ENCODE measurements around the gene LAX1.
"Not testable (repeated sequence)": the region's sequence is repeated elsewhere in the genome, so short reads cannot be mapped to it uniquely, and the experiment has no call there.

Gene LAX1

GRCh38 chr1:203751051-203751450 is 13.9 kb upstream of the LAX1 start:
- H2AFZ ChIP-seq (ENCODE audit: low read length, unreplicated experiment): no peak overlapping the region
- no peak overlapping the region for H3K27ac ChIP-seq (ENCODE audit: low read depth, low read length)
- no peaks in the 10 kb centered on the region for H3K27me3 ChIP-seq (ENCODE audit: insufficient read depth, low read length)
- H3K36me3 ChIP-seq (ENCODE audit: insufficient read depth, low read length): no peaks in the 10 kb centered on the region
- H3K79me2 ChIP-seq (ENCODE audit: control insufficient read depth, insufficient read depth, low read length, unreplicated experiment): no peaks in the 10 kb centered on the region
- H3K4me1 ChIP-seq (ENCODE audit: control insufficient read depth, insufficient read depth, low read length, unreplicated experiment): peaks cover 3% of the 10 kb centered on the region
- no peak overlapping the region for H3K4me3 ChIP-seq (ENCODE audit: low read depth, low read length)

DNA sequence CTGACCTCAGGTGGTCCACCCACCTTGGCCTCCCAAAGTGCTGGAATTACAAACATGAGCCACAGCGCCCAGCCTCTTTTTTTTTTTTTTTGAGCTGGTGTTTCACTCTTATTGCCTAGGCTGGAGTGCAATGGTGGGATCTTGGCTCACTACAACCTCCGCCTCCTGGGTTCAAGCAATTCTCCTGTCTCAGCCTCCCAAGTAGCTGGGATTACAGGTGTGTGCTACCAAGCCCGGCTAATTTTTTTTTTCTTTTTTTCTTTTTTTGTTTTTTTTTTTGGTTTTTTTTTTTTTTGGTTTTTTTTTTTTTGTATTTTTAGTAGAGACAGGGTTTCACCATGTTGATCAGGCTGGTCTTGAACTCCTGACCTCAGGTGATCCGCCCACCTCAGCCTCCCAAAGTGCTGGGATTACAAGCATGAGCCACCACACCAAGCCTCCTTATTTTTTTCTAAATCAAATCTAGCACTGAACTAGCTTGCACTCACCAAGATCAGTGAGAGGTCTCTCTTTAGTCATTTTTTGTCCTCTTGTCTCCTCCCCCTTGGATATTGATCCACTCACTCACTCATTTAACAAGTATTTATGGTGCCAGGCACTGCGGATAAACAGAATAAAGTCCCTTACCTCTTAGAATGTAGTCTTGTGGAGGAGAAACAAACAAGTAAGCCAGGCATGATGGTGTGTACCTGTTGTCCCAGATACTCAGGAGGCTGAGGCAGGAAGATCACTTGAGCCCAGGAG is 13.2 kb upstream of the LAX1 start:
- not testable (repeated sequence) for H3K27me3 ChIP-seq (ENCODE audit: insufficient read depth, low read length); H3K4me3 ChIP-seq (ENCODE audit: low read depth, low read length); H3K4me1 ChIP-seq (ENCODE audit: control insufficient read depth, insufficient read depth, low read length, unreplicated experiment); H3K36me3 ChIP-seq (ENCODE audit: insufficient read depth, low read length); H3K27ac ChIP-seq (ENCODE audit: low read depth, low read length); H3K79me2 ChIP-seq (ENCODE audit: control insufficient read depth, insufficient read depth, low read length, unreplicated experiment); H2AFZ ChIP-seq (ENCODE audit: low read length, unreplicated experiment)

DNA sequence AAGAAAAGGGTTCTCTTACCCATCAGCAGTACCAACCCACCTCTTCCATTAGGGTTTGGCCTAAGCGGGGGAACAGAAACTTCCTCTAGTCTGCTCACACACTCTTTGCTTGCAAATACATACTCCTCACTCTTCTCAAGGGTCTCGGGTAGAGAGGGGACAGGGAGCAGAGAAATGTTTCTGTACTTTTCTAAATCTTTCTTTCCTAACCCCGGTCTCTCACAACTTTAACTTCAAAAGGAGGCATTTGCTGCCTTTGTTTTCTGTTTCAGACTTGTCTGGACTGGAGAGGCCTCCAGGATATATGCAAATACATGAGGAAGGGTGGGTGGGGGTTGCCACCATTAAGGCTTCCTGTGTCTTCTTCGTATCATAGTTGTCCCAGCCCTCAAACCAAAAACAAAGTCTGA is 10.5 kb upstream of the LAX1 start:
- H2AFZ ChIP-seq (ENCODE audit: low read length, unreplicated experiment): no peak overlapping the region
- no peak overlapping the region for H3K27ac ChIP-seq (ENCODE audit: low read depth, low read length)
- H3K4me1 ChIP-seq (ENCODE audit: control insufficient read depth, insufficient read depth, low read length, unreplicated experiment): peaks cover 7% of the 10 kb centered on the region
- no peaks in the 10 kb centered on the region for H3K27me3 ChIP-seq (ENCODE audit: insufficient read depth, low read length)
- no peak overlapping the region for H3K4me3 ChIP-seq (ENCODE audit: low read depth, low read length)
- H3K79me2 ChIP-seq (ENCODE audit: control insufficient read depth, insufficient read depth, low read length, unreplicated experiment): no peaks in the 10 kb centered on the region
- H3K36me3 ChIP-seq (ENCODE audit: insufficient read depth, low read length): no peaks in the 10 kb centered on the region

GRCh38 chr1:203756036-203756435 is 8.9 kb upstream of the LAX1 start:
- Histone ChIP-seq H3K4me1 (ENCODE audit: control insufficient read depth, insufficient read depth, low read length, unreplicated experiment) (peaks cover 7% of the 10 kb centered on the region), H2AFZ (ENCODE audit: low read length, unreplicated experiment) (no peak overlapping the region), H3K27me3 (ENCODE audit: insufficient read depth, low read length) (no peaks in the 10 kb centered on the region)

GRCh38 chr1:203758749-203759148 is 6.2 kb upstream of the LAX1 start:
- not testable (repeated sequence) for H3K36me3 ChIP-seq (ENCODE audit: insufficient read depth, low read length); H3K27me3 ChIP-seq (ENCODE audit: insufficient read depth, low read length); H3K4me3 ChIP-seq (ENCODE audit: low read depth, low read length); H3K27ac ChIP-seq (ENCODE audit: low read depth, low read length); H2AFZ ChIP-seq (ENCODE audit: low read length, unreplicated experiment); H3K79me2 ChIP-seq (ENCODE audit: control insufficient read depth, insufficient read depth, low read length, unreplicated experiment); H3K4me1 ChIP-seq (ENCODE audit: control insufficient read depth, insufficient read depth, low read length, unreplicated experiment)

More at GRCh38 chr1:203756036-203756435, 8.9 kb upstream of the LAX1 start:
- H3K27ac ChIP-seq (ENCODE audit: low read depth, low read length): no peak overlapping the region
- no peak overlapping the region for H3K4me3 ChIP-seq (ENCODE audit: low read depth, low read length)
- H3K79me2 ChIP-seq (ENCODE audit: control insufficient read depth, insufficient read depth, low read length, unreplicated experiment): no peaks in the 10 kb centered on the region
- H3K36me3 ChIP-seq (ENCODE audit: insufficient read depth, low read length): no peaks in the 10 kb centered on the region

DNA sequence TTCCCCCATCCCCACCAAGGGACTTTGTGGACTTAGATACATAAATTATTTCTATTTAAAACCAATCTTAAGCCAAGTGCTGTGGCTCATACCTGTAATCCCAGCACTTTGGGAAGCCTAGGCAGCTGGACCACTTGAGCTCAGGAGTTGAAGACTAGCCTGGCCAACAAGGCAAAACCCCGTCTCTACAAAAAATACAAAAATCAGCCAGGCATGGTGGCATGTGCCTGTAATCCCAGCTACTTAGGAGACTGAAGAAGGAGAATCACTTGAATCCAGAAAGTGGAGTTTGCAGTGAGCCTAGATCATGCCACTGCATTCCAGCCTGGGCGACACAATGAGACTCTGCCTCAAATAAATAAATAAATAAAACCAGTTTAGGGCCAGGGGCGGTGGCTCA is 4.5 kb upstream of the LAX1 start:
- no peaks in the 10 kb centered on the region for H3K79me2 ChIP-seq (ENCODE audit: control insufficient read depth, insufficient read depth, low read length, unreplicated experiment)
- H3K36me3 ChIP-seq (ENCODE audit: insufficient read depth, low read length): no peaks in the 10 kb centered on the region
- H2AFZ ChIP-seq (ENCODE audit: low read length, unreplicated experiment): no peak overlapping the region
- H3K27ac ChIP-seq (ENCODE audit: low read depth, low read length): no peak overlapping the region
- peaks cover 11% of the 10 kb centered on the region; the same call in 1 of the 2 replicates for H3K27me3 ChIP-seq (ENCODE audit: insufficient read depth, low read length)
- H3K4me3 ChIP-seq (ENCODE audit: low read depth, low read length): no peak overlapping the region
- peaks cover 7% of the 10 kb centered on the region for H3K4me1 ChIP-seq (ENCODE audit: control insufficient read depth, insufficient read depth, low read length, unreplicated experiment)

GRCh38 chr1:203761958-203762357 is 3.0 kb upstream of the LAX1 start:
- H3K4me3 ChIP-seq (ENCODE audit: low read depth, low read length); H3K27ac ChIP-seq (ENCODE audit: low read depth, low read length); H3K4me1 ChIP-seq (ENCODE audit: control insufficient read depth, insufficient read depth, low read length, unreplicated experiment); H3K79me2 ChIP-seq (ENCODE audit: control insufficient read depth, insufficient read depth, low read length, unreplicated experiment); H3K36me3 ChIP-seq (ENCODE audit: insufficient read depth, low read length); H2AFZ ChIP-seq (ENCODE audit: low read length, unreplicated experiment): not testable (repeated sequence)
- H3K27me3 ChIP-seq (ENCODE audit: insufficient read depth, low read length): peaks cover 11% of the 10 kb centered on the region; the same call in 1 of the 2 replicates

GRCh38 chr1:203763505-203763904 is 1.5 kb upstream of the LAX1 start:
- Histone ChIP-seq H2AFZ (ENCODE audit: low read length, unreplicated experiment) (no peak overlapping the region), H3K27ac (ENCODE audit: low read depth, low read length) (no peak overlapping the region), H3K27me3 (ENCODE audit: insufficient read depth, low read length) (peaks cover 11% of the 10 kb centered on the region; the same call in 1 of the 2 replicates), H3K4me3 (ENCODE audit: low read depth, low read length) (no peak overlapping the region), H3K36me3 (ENCODE audit: insufficient read depth, low read length) (no peaks in the 10 kb centered on the region), H3K4me1 (ENCODE audit: control insufficient read depth, insufficient read depth, low read length, unreplicated experiment) (no peaks in the 10 kb centered on the region), H3K79me2 (ENCODE audit: control insufficient read depth, insufficient read depth, low read length, unreplicated experiment) (no peaks in the 10 kb centered on the region)

- no peaks in the 10 kb centered on the region for H3K79me2 ChIP-seq (ENCODE audit: control insufficient read depth, insufficient read depth, low read length, unreplicated experiment)
- H3K4me1 ChIP-seq (ENCODE audit: control insufficient read depth, insufficient read depth, low read length, unreplicated experiment): no peaks in the 10 kb centered on the region
- H3K4me3 ChIP-seq (ENCODE audit: low read depth, low read length): no peak overlapping the region
- H3K36me3 ChIP-seq (ENCODE audit: insufficient read depth, low read length): no peaks in the 10 kb centered on the region
- H2AFZ ChIP-seq (ENCODE audit: low read length, unreplicated experiment): no peak overlapping the region
- H3K27ac ChIP-seq (ENCODE audit: low read depth, low read length): no peak overlapping the region
- peaks cover 11% of the 10 kb centered on the region; the same call in 1 of the 2 replicates for H3K27me3 ChIP-seq (ENCODE audit: insufficient read depth, low read length)
These were observed 616 bp upstream of the LAX1 start for GRCh38 chr1:203764105-203765028.

DNA sequence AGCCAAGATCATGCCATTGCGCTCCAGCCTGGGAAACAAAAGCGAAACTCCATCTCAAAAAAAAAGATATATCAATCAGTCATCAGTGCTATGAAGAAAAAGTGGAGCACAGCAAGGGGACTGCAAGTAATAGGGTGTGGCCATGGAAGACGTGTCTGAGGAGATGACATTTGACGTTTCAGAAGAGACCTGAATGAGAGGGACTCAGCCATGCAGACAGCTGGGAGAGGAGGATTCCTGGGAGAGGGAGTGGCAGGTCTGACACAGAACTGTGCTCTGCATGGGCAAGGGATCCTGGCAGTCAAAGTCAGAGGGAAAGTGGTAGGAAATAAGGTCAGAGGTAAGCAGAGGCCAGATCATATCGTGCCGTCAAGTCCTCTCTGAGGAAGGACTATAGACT is 3.3 kb downstream of the LAX1 start:
- Histone ChIP-seq H2AFZ (ENCODE audit: low read length, unreplicated experiment) (no peak overlapping the region), H3K4me3 (ENCODE audit: low read depth, low read length) (no peak overlapping the region), H3K36me3 (ENCODE audit: insufficient read depth, low read length) (no peaks in the 10 kb centered on the region), H3K4me1 (ENCODE audit: control insufficient read depth, insufficient read depth, low read length, unreplicated experiment) (no peaks in the 10 kb centered on the region), H3K27me3 (ENCODE audit: insufficient read depth, low read length) (peaks cover 11% of the 10 kb centered on the region; the same call in 1 of the 2 replicates), H3K79me2 (ENCODE audit: control insufficient read depth, insufficient read depth, low read length, unreplicated experiment) (no peaks in the 10 kb centered on the region), H3K27ac (ENCODE audit: low read depth, low read length) (no peak overlapping the region)
